GM10248 (cell line): ENCODE data around the gene MCM3AP.

Experiments used
- CTCF ChIA-PET: fragments of 300-600 bp; sonication (Branson Sonifier 250); formaldehyde crosslinking; extraction: SDS; loops from one replicate; lab custom pipeline; 2021; ENCODE audit warnings: antibody characterized with exemption; lab: Yijun Ruan, JAX
- POLR2A ChIA-PET: fragments of 350-650 bp; sonication (Branson Sonifier 250); formaldehyde crosslinking; extraction: SDS; loops from one replicate; lab custom pipeline; 2020; ENCODE audit warnings: antibody characterized with exemption; lab: Yijun Ruan, JAX
- DNase-seq: peaks from one replicate; pipeline ENCODE4 v3.0.0; 2012; ENCODE audit errors: extremely low spot score
- CTCF ChIP-seq: IDR thresholded peaks from 2 replicates; pipeline ENCODE4 v1.5.1; 2012; ENCODE audit warnings: mild to moderate bottlenecking, low read depth; ENCODE audit errors: extremely low read depth, missing control alignments, control extremely low read depth

MCM3AP gene

GRCh38 chr21:46266946-46267345, 18.5 kb downstream of the MCM3AP start:
- TF ChIP-seq CTCF, result no peak
- POLR2A ChIA-PET, result no interaction called here
- CTCF ChIA-PET, result interaction anchor here (0.7 to 1.6 kb wide), 3 partner anchors 11 to 17 kb away, joined by 3 to 5 read pairs (median 3); no protein-coding TSS in a partner anchor

GRCh38 chr21:46265736-46266525, 19.5 kb downstream of the MCM3AP start:
- CTCF ChIA-PET, result interaction anchor here (1.0 kb wide), 1 partner anchor 18 kb away, joined by 3 read pairs; no protein-coding TSS in a partner anchor
- no peak for DNase-seq
- POLR2A ChIA-PET, result no interaction called here
- TF ChIP-seq CTCF, result no peak

More at GRCh38 chr21:46266946-46267345, 18.5 kb downstream of the MCM3AP start:
- DNase-seq, result no peak

GRCh38 chr21:46264690-46265144, 20.7 kb downstream of the MCM3AP start:
- CTCF ChIA-PET, result no interaction called here
- no peak for TF ChIP-seq CTCF
- POLR2A ChIA-PET, result no interaction called here
- no peak for DNase-seq

- ChIA-PET POLR2A (no interaction called here), CTCF (no interaction called here)
- no peak for TF ChIP-seq CTCF
- no peak for DNase-seq
Measured at GRCh38 chr21:46264046-46264689, 21.2 kb downstream of the MCM3AP start.

GRCh38 chr21:46256501-46256994, 28.9 kb downstream of the MCM3AP start:
- DNase-seq, result no peak
- ChIA-PET CTCF (no interaction called here), POLR2A (interaction anchor here (0.7 kb wide), 1 partner anchor 1333 kb away, joined by 12 read pairs; no protein-coding TSS in a partner anchor)
- no peak for TF ChIP-seq CTCF

GRCh38 chr21:46255758-46256337, 29.6 kb downstream of the MCM3AP start:
- ChIA-PET POLR2A (no interaction called here), CTCF (interaction anchor here (1.6 kb wide), 1 partner anchor 26 kb away, joined by 3 read pairs; no protein-coding TSS in a partner anchor)
- no peak for DNase-seq
- TF ChIP-seq CTCF, result no peak
